GM19455 (cell line): Measurements from ENCODE around the gene CHTF8.

Experiments
- ATAC-seq: cut with Tn5 transposase; IDR thresholded peaks from one replicate; pipeline ENCODE4 v1.9.1; 2021; ENCODE audit not compliant: unreplicated experiment

The CHTF8 gene

GRCh38 chr16:69114346-69114975, 17.9 kb downstream of the CHTF8 start:
- no peak for ATAC-seq

- ATAC-seq = no peak
Measured at GRCh38 chr16:69113216-69113615, 19.2 kb downstream of the CHTF8 start.

- peak; percentile 63 for ATAC-seq
Measured at GRCh38 chr16:69112285-69113129, 19.9 kb downstream of the CHTF8 start.

GRCh38 chr16:69111876-69112230, 20.5 kb downstream of the CHTF8 start:
- ATAC-seq = no peak

- ATAC-seq = no peak
Measured at GRCh38 chr16:69111216-69111875, 21.0 kb downstream of the CHTF8 start.

GRCh38 chr16:69110406-69110805, 22.0 kb downstream of the CHTF8 start:
- no peak for ATAC-seq

GRCh38 chr16:69109486-69110270, 22.7 kb downstream of the CHTF8 start:
- ATAC-seq = no peak

- no peak for ATAC-seq
Measured at GRCh38 chr16:69108905-69109252, 23.5 kb downstream of the CHTF8 start.

- ATAC-seq = no peak
Measured at GRCh38 chr16:69108064-69108904, 24.1 kb downstream of the CHTF8 start.

GRCh38 chr16:69107316-69107962, 24.9 kb downstream of the CHTF8 start:
- no peak for ATAC-seq

- no peak for ATAC-seq
Measured at GRCh38 chr16:69106491-69107315, 25.7 kb downstream of the CHTF8 start.

- no peak for ATAC-seq
Measured at GRCh38 chr16:69105501-69106361, 26.7 kb downstream of the CHTF8 start, which contains the start of gene HAS3. Gene HAS3, plus strand, starts transcription at chr16:69105653. Its CDS starts 3,743 bp downstream, at chr16:69109396.

GRCh38 chr16:69100071-69100691, 32.2 kb downstream of the CHTF8 start:
- ATAC-seq = no peak

GRCh38 chr16:69095193-69095592, 37.2 kb downstream of the CHTF8 start:
- no peak for ATAC-seq

GRCh38 chr16:69094501-69094900, 37.9 kb downstream of the CHTF8 start:
- ATAC-seq = no peak

GRCh38 chr16:69093974-69094373, 38.4 kb downstream of the CHTF8 start:
- ATAC-seq = no peak

GRCh38 chr16:69089091-69089910, 43.1 kb downstream of the CHTF8 start:
- ATAC-seq = no peak
